PFSK-1 (cell line): Measurements from ENCODE around the gene LRRC8D.

Experiments
- POLR2AphosphoS5 ChIP-seq: IDR thresholded peaks from 2 replicates; pipeline ENCODE4 v1.6.1; 2012; ENCODE audit warnings: low read depth, mild to moderate bottlenecking, control low read depth, low read length, moderate library complexity
- TAF1 ChIP-seq: IDR thresholded peaks from 2 replicates; pipeline ENCODE4 v1.6.1; 2012; ENCODE audit warnings: low read length, control low read depth, borderline replicate concordance; ENCODE audit not compliant: insufficient read depth
- TF ChIP-seq, protein P1 (sequence below), 2 experiments: IDR thresholded peaks; 2 replicates each; pipeline versions ENCODE4 v1.6.1 to v1.8.0; 2011 to 2012; ENCODE audit warnings: low read depth in 2 of 2, low read length in 2 of 2, control low read depth in 1 of 2, inconsistent platforms in 1 of 2, mild to moderate bottlenecking in 1 of 2, moderate library complexity in 1 of 2; ENCODE audit not compliant: insufficient read depth in 1 of 2

DNA sequence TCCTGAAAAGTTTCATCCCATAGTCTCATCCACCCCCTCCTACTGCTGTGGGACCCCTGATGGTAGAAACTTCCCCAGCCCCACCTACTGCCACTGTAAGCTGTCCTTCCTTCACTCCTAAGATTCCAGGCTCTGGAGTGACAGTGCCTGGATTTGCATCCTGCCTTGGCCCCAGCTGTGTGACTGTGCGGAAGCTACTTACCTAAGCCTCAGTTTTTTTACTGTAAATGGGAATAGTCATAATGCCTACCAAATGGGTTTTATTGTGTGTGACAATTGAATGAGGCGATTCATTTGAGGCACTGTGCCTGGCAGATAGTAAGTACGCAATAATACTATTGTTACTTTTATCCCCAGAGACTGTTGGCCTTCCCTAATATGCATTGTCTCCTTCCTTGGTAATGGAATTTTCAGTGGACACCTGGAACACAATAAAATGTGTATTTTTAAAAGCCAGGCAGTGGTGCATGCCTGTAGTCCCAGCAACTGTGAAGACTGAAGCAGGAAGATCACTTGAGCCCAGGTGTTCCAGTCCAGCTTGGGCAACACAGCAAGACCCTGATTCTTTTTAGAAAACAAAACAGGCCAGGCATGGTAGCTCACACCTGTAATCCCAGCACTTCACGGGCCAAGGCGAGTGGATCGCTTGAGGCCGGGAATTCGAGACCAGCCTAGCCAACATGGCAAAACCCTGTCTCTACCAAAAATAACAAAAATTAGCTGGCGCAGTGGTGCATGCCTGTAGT is 119.0 kb downstream of the LRRC8D start:
- no peak for TF ChIP-seq POLR2AphosphoS5
- TF ChIP-seq, protein P1, sequence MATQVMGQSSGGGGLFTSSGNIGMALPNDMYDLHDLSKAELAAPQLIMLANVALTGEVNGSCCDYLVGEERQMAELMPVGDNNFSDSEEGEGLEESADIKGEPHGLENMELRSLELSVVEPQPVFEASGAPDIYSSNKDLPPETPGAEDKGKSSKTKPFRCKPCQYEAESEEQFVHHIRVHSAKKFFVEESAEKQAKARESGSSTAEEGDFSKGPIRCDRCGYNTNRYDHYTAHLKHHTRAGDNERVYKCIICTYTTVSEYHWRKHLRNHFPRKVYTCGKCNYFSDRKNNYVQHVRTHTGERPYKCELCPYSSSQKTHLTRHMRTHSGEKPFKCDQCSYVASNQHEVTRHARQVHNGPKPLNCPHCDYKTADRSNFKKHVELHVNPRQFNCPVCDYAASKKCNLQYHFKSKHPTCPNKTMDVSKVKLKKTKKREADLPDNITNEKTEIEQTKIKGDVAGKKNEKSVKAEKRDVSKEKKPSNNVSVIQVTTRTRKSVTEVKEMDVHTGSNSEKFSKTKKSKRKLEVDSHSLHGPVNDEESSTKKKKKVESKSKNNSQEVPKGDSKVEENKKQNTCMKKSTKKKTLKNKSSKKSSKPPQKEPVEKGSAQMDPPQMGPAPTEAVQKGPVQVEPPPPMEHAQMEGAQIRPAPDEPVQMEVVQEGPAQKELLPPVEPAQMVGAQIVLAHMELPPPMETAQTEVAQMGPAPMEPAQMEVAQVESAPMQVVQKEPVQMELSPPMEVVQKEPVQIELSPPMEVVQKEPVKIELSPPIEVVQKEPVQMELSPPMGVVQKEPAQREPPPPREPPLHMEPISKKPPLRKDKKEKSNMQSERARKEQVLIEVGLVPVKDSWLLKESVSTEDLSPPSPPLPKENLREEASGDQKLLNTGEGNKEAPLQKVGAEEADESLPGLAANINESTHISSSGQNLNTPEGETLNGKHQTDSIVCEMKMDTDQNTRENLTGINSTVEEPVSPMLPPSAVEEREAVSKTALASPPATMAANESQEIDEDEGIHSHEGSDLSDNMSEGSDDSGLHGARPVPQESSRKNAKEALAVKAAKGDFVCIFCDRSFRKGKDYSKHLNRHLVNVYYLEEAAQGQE (IDR thresholded peaks at IDR 0.05; ENCODE audit: insufficient read depth in 1 of 2, low read depth in 2 of 2, low read length in 2 of 2) = no peak
- TF ChIP-seq TAF1 = no peak
